Peyer's patch (tissue), 4 donors: ENCODE data around the gene ZNF75A. TPM values are rescaled to one million over a fixed set of nuclear protein-coding genes. Genes with fewer than 3 reads are reported as not detected.

Experiments
- DNase-seq, 3 donors: peaks; one replicate each; pipeline ENCODE4 v3.0.0-alpha.2; 2017 to 2019
- H3K27ac ChIP-seq, 4 donors: fragments of 200-600 bp; sonication (generic); one replicate each; pipeline ENCODE4 v1.5.1; 2016 to 2019
- H3K27me3 ChIP-seq, 2 donors: fragments of 200-600 bp; sonication (generic); one replicate each; pipeline ENCODE4 v1.5.1; 2019
- H3K36me3 ChIP-seq, 3 donors: fragments of 200-600 bp; sonication (generic); one replicate each; pipeline ENCODE4 v1.5.1; 2016 to 2019
- H3K4me1 ChIP-seq, 4 donors: fragments of 200-600 bp; sonication (generic); one replicate each; pipeline ENCODE4 v1.5.1; 2016 to 2019
- H3K4me3 ChIP-seq, 4 donors: fragments of 200-600 bp; sonication (generic); 1 replicate in 3 of 4; 2 replicates in 1 of 4; pipeline ENCODE4 v1.5.1; 2016 to 2019; ENCODE audit warnings: mild to moderate bottlenecking in 1 of 4
- H3K9me3 ChIP-seq, 4 donors: fragments of 200-600 bp; sonication (generic); one replicate each; pipeline ENCODE4 v1.5.1; 2016 to 2019; ENCODE audit warnings: mild to moderate bottlenecking in 1 of 4
- CTCF ChIP-seq, 6 experiments: fragments of 450-650 bp in 4 of 6; fragments of 200-600 bp in 2 of 6; sonication (generic) in 1 of 6; IDR thresholded peaks; one replicate each; pipeline ENCODE4 v1.5.1; 2017 to 2019; ENCODE audit warnings: antibody characterized with exemption in 6 of 6, mild to moderate bottlenecking in 3 of 6, moderate library complexity in 1 of 6
- POLR2A ChIP-seq, 2 donors: fragments of 450-650 bp; IDR thresholded peaks; one replicate each; pipeline ENCODE4 v1.5.1; 2017; ENCODE audit warnings: antibody characterized with exemption in 2 of 2, mild to moderate bottlenecking in 2 of 2, moderate library complexity in 2 of 2
- total RNA-seq, 4 donors: library from RNA; depleted of rRNA; stranded (reverse); fragments of >200 nt; gene quantifications; one replicate each; pipeline ENCODE4 v1.1.0, GENCODE V29; 2016

Gene ZNF75A
- total RNA-seq, 4 donors from 2014 or later, result 19.3 to 56.9 (median 41.6) TPM

GRCh38 chr16:3295783-3296182 is 9.5 kb upstream of the ZNF75A start:
- H3K36me3 ChIP-seq, result peaks cover 0 to 46% (median under 1%) of the 10 kb centered on the region in 3 donors
- no peaks in the 10 kb centered on the region for H3K27me3 ChIP-seq
- peaks cover 0 to 58% (median 10%) of the 10 kb centered on the region in 4 donors for H3K9me3 ChIP-seq
- DNase-seq, result no peak
- H3K27ac ChIP-seq, result no peak overlapping the region
- TF ChIP-seq CTCF (IDR thresholded peaks at IDR 0.05) (no peak), POLR2A (IDR thresholded peaks at IDR 0.05) (no peak)
- H3K4me3 ChIP-seq, result no peak overlapping the region
- H3K4me1 ChIP-seq, result no peaks in the 10 kb centered on the region

GRCh38 chr16:3304370-3304769 is 927 bp upstream of the ZNF75A start:
- no peak for DNase-seq
- peaks cover 0 to 9% (median 0%) of the 10 kb centered on the region in 4 donors for H3K4me1 ChIP-seq
- no peak overlapping the region for H3K27ac ChIP-seq
- H3K27me3 ChIP-seq, result no peaks in the 10 kb centered on the region
- TF ChIP-seq CTCF (IDR thresholded peaks at IDR 0.05) (no peak), POLR2A (IDR thresholded peaks at IDR 0.05) (no peak)
- peaks cover 0 to 42% (median 0%) of the 10 kb centered on the region in 3 donors for H3K36me3 ChIP-seq
- peaks cover 0 to 67% (median 4%) of the 10 kb centered on the region in 4 donors for H3K9me3 ChIP-seq
- H3K4me3 ChIP-seq, result peak overlapping the region; percentile 64 to 84 (median 81)

GRCh38 chr16:3306078-3306477 is 781 bp downstream of the ZNF75A start:
- H3K27me3 ChIP-seq, result no peaks in the 10 kb centered on the region

GRCh38 chr16:3311496-3311895 is 6.2 kb downstream of the ZNF75A start:
- peaks cover 0 to 77% (median 13%) of the 10 kb centered on the region in 4 donors for H3K9me3 ChIP-seq
- no peak for DNase-seq
- H3K4me3 ChIP-seq, result no peak overlapping the region
- H3K4me1 ChIP-seq, result peaks cover 0 to 3% (median 0%) of the 10 kb centered on the region in 4 donors
- no peak overlapping the region for H3K27ac ChIP-seq
- TF ChIP-seq POLR2A (IDR thresholded peaks at IDR 0.05) (no peak), CTCF (IDR thresholded peaks at IDR 0.05) (no peak)
- peaks cover 0 to 56% (median 0%) of the 10 kb centered on the region in 3 donors for H3K36me3 ChIP-seq
- H3K27me3 ChIP-seq, result no peaks in the 10 kb centered on the region

More at GRCh38 chr16:3306078-3306477, 781 bp downstream of the ZNF75A start:
- Histone ChIP-seq H3K4me1 (peaks cover 0 to 9% (median 0%) of the 10 kb centered on the region in 4 donors), H3K27ac (peak overlapping the region; percentile 87 to 92 (median 90)), H3K36me3 (peaks cover 0 to 34% (median 0%) of the 10 kb centered on the region in 3 donors), H3K4me3 (peak overlapping the region; percentile 64 to 84 (median 81)), H3K9me3 (peaks cover 0 to 50% (median 4%) of the 10 kb centered on the region in 4 donors)
- TF ChIP-seq POLR2A (IDR thresholded peaks at IDR 0.05) (no peak), CTCF (IDR thresholded peaks at IDR 0.05) (no peak)
- no peak for DNase-seq

- H3K27ac ChIP-seq, result no peak overlapping the region
- no peak overlapping the region for H3K4me3 ChIP-seq
- no peaks in the 10 kb centered on the region for H3K4me1 ChIP-seq
- TF ChIP-seq CTCF (IDR thresholded peaks at IDR 0.05) (no peak), POLR2A (IDR thresholded peaks at IDR 0.05) (no peak)
- H3K9me3 ChIP-seq, result peaks cover 0 to 96% (median 41%) of the 10 kb centered on the region in 4 donors
- DNase-seq, result no peak
- no peaks in the 10 kb centered on the region for H3K27me3 ChIP-seq
- peaks cover 0 to 48% (median 4%) of the 10 kb centered on the region in 3 donors for H3K36me3 ChIP-seq
These were observed 12.2 kb downstream of the ZNF75A start for GRCh38 chr16:3317315-3317999.
